ENCODE data around the gene CD300LD.

Gene CD300LD

GRCh38 chr17:74549343-74549742, 42.7 kb downstream of the CD300LD start:
- H3K4me3 ChIP-seq (ENCODE audit: low read depth, low read length), result no peak overlapping the region
- H3K14ac ChIP-seq (ENCODE audit: low read length), result no peak overlapping the region
- WGBS (ENCODE audit: extremely low coverage, insufficient coverage, insufficient read length), result no CpG with 5 or more reads among the region's 7 CpGs

GRCh38 chr17:74547736-74548135, 44.3 kb downstream of the CD300LD start:
- H3K14ac ChIP-seq (ENCODE audit: low read length), result no peak overlapping the region
- WGBS (ENCODE audit: extremely low coverage, insufficient coverage, insufficient read length), result no CpG with 5 or more reads among the region's 3 CpGs
- H4K8ac ChIP-seq (ENCODE audit: low read depth, low read length), result no peak overlapping the region

More at GRCh38 chr17:74549343-74549742, 42.7 kb downstream of the CD300LD start:
- no peaks in the 10 kb centered on the region for H3K27me3 ChIP-seq (ENCODE audit: insufficient read depth, low read length)
- no peak overlapping the region for H2AK5ac ChIP-seq (ENCODE audit: low read length)
- no peak overlapping the region for H4K91ac ChIP-seq (ENCODE audit: low read depth, low read length)
- no peak overlapping the region for H3K4ac ChIP-seq (ENCODE audit: low read depth, low read length)
- H2BK120ac ChIP-seq (ENCODE audit: insufficient read depth, low read length, poor library complexity), result no peak overlapping the region
- H4K12ac ChIP-seq (ENCODE audit: low read depth, low read length), result no peak overlapping the region
- no peaks in the 10 kb centered on the region for H3K36me3 ChIP-seq (ENCODE audit: control insufficient read depth in 1 of 2, insufficient read depth in 2 of 2, low read length in 2 of 2)
- H3K4me2 ChIP-seq (ENCODE audit: low read length), result no peak overlapping the region
- H3K4me1 ChIP-seq (ENCODE audit: control insufficient read depth in 1 of 2, insufficient read depth in 2 of 2, low read length in 2 of 2), result no peaks in the 10 kb centered on the region
- no peak overlapping the region for H2AFZ ChIP-seq (ENCODE audit: insufficient read depth, low read length, poor library complexity)
- no peak overlapping the region for H2BK5ac ChIP-seq (ENCODE audit: low read depth, low read length, poor library complexity)
- no peaks in the 10 kb centered on the region for H3K79me1 ChIP-seq (ENCODE audit: low read length)
- no peaks in the 10 kb centered on the region for H3K9me3 ChIP-seq (ENCODE audit: insufficient read depth, low read depth, low read length)
- no peak overlapping the region for H4K8ac ChIP-seq (ENCODE audit: low read depth, low read length)
- no peaks in the 10 kb centered on the region for H3K79me2 ChIP-seq (ENCODE audit: control insufficient read depth, insufficient read depth, low read length, poor library complexity)
- no peak overlapping the region for H2BK12ac ChIP-seq (ENCODE audit: low read length)
- no peak overlapping the region for H3K18ac ChIP-seq (ENCODE audit: low read length)
- no peak overlapping the region for H3K9ac ChIP-seq (ENCODE audit: low read length)
- no peak overlapping the region for H3K23ac ChIP-seq (ENCODE audit: low read length)
- no peak for DNase-seq
- H3K27ac ChIP-seq (ENCODE audit: low read depth, low read length), result no peak overlapping the region

GRCh38 chr17:74547264-74547663, 44.8 kb downstream of the CD300LD start:
- no peak overlapping the region for H3K18ac ChIP-seq (ENCODE audit: low read length)
- no peaks in the 10 kb centered on the region for H3K36me3 ChIP-seq (ENCODE audit: control insufficient read depth in 1 of 2, insufficient read depth in 2 of 2, low read length in 2 of 2)
- H3K9ac ChIP-seq (ENCODE audit: low read length), result no peak overlapping the region
- H4K12ac ChIP-seq (ENCODE audit: low read depth, low read length), result no peak overlapping the region
- H3K79me1 ChIP-seq (ENCODE audit: low read length), result no peaks in the 10 kb centered on the region
- WGBS (ENCODE audit: extremely low coverage, insufficient coverage, insufficient read length), result no CpG with 5 or more reads among the region's 7 CpGs
- DNase-seq, result no peak
- no peaks in the 10 kb centered on the region for H3K9me3 ChIP-seq (ENCODE audit: insufficient read depth, low read depth, low read length)
- no peak overlapping the region for H2BK12ac ChIP-seq (ENCODE audit: low read length)
- no peak overlapping the region for H3K14ac ChIP-seq (ENCODE audit: low read length)
- no peak overlapping the region for H3K4me3 ChIP-seq (ENCODE audit: low read depth, low read length)
- no peak overlapping the region for H3K4ac ChIP-seq (ENCODE audit: low read depth, low read length)
- no peaks in the 10 kb centered on the region for H3K4me1 ChIP-seq (ENCODE audit: control insufficient read depth in 1 of 2, insufficient read depth in 2 of 2, low read length in 2 of 2)
- H2AFZ ChIP-seq (ENCODE audit: insufficient read depth, low read length, poor library complexity), result no peak overlapping the region
- H3K4me2 ChIP-seq (ENCODE audit: low read length), result no peak overlapping the region
- H3K27me3 ChIP-seq (ENCODE audit: insufficient read depth, low read length), result no peaks in the 10 kb centered on the region
- no peaks in the 10 kb centered on the region for H3K79me2 ChIP-seq (ENCODE audit: control insufficient read depth, insufficient read depth, low read length, poor library complexity)
- no peak overlapping the region for H2AK5ac ChIP-seq (ENCODE audit: low read length)
- H2BK120ac ChIP-seq (ENCODE audit: insufficient read depth, low read length, poor library complexity), result no peak overlapping the region
- H3K23ac ChIP-seq (ENCODE audit: low read length), result no peak overlapping the region
- no peak overlapping the region for H4K8ac ChIP-seq (ENCODE audit: low read depth, low read length)
- no peak overlapping the region for H4K91ac ChIP-seq (ENCODE audit: low read depth, low read length)
- H2BK5ac ChIP-seq (ENCODE audit: low read depth, low read length, poor library complexity), result no peak overlapping the region
- H3K27ac ChIP-seq (ENCODE audit: low read depth, low read length), result no peak overlapping the region

More at GRCh38 chr17:74547736-74548135, 44.3 kb downstream of the CD300LD start:
- no peaks in the 10 kb centered on the region for H3K79me1 ChIP-seq (ENCODE audit: low read length)
- H2BK5ac ChIP-seq (ENCODE audit: low read depth, low read length, poor library complexity), result no peak overlapping the region
- H3K9ac ChIP-seq (ENCODE audit: low read length), result no peak overlapping the region
- no peak overlapping the region for H2AK5ac ChIP-seq (ENCODE audit: low read length)
- H3K4ac ChIP-seq (ENCODE audit: low read depth, low read length), result no peak overlapping the region
- DNase-seq, result no peak
- no peak overlapping the region for H3K27ac ChIP-seq (ENCODE audit: low read depth, low read length)
- H4K91ac ChIP-seq (ENCODE audit: low read depth, low read length), result no peak overlapping the region
- no peaks in the 10 kb centered on the region for H3K9me3 ChIP-seq (ENCODE audit: insufficient read depth, low read depth, low read length)
- H4K12ac ChIP-seq (ENCODE audit: low read depth, low read length), result no peak overlapping the region
- H3K4me1 ChIP-seq (ENCODE audit: control insufficient read depth in 1 of 2, insufficient read depth in 2 of 2, low read length in 2 of 2), result no peaks in the 10 kb centered on the region
- no peaks in the 10 kb centered on the region for H3K79me2 ChIP-seq (ENCODE audit: control insufficient read depth, insufficient read depth, low read length, poor library complexity)
- no peak overlapping the region for H2AFZ ChIP-seq (ENCODE audit: insufficient read depth, low read length, poor library complexity)
- no peaks in the 10 kb centered on the region for H3K36me3 ChIP-seq (ENCODE audit: control insufficient read depth in 1 of 2, insufficient read depth in 2 of 2, low read length in 2 of 2)
- H2BK120ac ChIP-seq (ENCODE audit: insufficient read depth, low read length, poor library complexity), result no peak overlapping the region
- no peaks in the 10 kb centered on the region for H3K27me3 ChIP-seq (ENCODE audit: insufficient read depth, low read length)
- no peak overlapping the region for H3K23ac ChIP-seq (ENCODE audit: low read length)
- H3K4me2 ChIP-seq (ENCODE audit: low read length), result no peak overlapping the region
- H2BK12ac ChIP-seq (ENCODE audit: low read length), result no peak overlapping the region
- no peak overlapping the region for H3K18ac ChIP-seq (ENCODE audit: low read length)
- H3K4me3 ChIP-seq (ENCODE audit: low read depth, low read length), result no peak overlapping the region

GRCh38 chr17:74546586-74546985, 45.5 kb downstream of the CD300LD start:
- no peak overlapping the region for H4K12ac ChIP-seq (ENCODE audit: low read depth, low read length)
- no peak overlapping the region for H3K14ac ChIP-seq (ENCODE audit: low read length)
- no peaks in the 10 kb centered on the region for H3K36me3 ChIP-seq (ENCODE audit: control insufficient read depth in 1 of 2, insufficient read depth in 2 of 2, low read length in 2 of 2)
- no peak overlapping the region for H4K91ac ChIP-seq (ENCODE audit: low read depth, low read length)
- H3K9ac ChIP-seq (ENCODE audit: low read length), result no peak overlapping the region
- no peaks in the 10 kb centered on the region for H3K4me1 ChIP-seq (ENCODE audit: control insufficient read depth in 1 of 2, insufficient read depth in 2 of 2, low read length in 2 of 2)
- no CpG with 5 or more reads among the region's 7 CpGs for WGBS (ENCODE audit: extremely low coverage, insufficient coverage, insufficient read length)
- no peak overlapping the region for H3K4me3 ChIP-seq (ENCODE audit: low read depth, low read length)
- no peak overlapping the region for H2AK5ac ChIP-seq (ENCODE audit: low read length)
- H3K4ac ChIP-seq (ENCODE audit: low read depth, low read length), result no peak overlapping the region
- H3K79me2 ChIP-seq (ENCODE audit: control insufficient read depth, insufficient read depth, low read length, poor library complexity), result no peaks in the 10 kb centered on the region
- H2BK5ac ChIP-seq (ENCODE audit: low read depth, low read length, poor library complexity), result no peak overlapping the region
- H2AFZ ChIP-seq (ENCODE audit: insufficient read depth, low read length, poor library complexity), result no peak overlapping the region
- no peak overlapping the region for H4K8ac ChIP-seq (ENCODE audit: low read depth, low read length)
- H3K27me3 ChIP-seq (ENCODE audit: insufficient read depth, low read length), result no peaks in the 10 kb centered on the region
- H2BK12ac ChIP-seq (ENCODE audit: low read length), result no peak overlapping the region
- H3K18ac ChIP-seq (ENCODE audit: low read length), result no peak overlapping the region
- H3K27ac ChIP-seq (ENCODE audit: low read depth, low read length), result no peak overlapping the region
- DNase-seq, result no peak
- no peaks in the 10 kb centered on the region for H3K79me1 ChIP-seq (ENCODE audit: low read length)
- H2BK120ac ChIP-seq (ENCODE audit: insufficient read depth, low read length, poor library complexity), result no peak overlapping the region
- no peaks in the 10 kb centered on the region for H3K9me3 ChIP-seq (ENCODE audit: insufficient read depth, low read depth, low read length)
- H3K23ac ChIP-seq (ENCODE audit: low read length), result no peak overlapping the region
- H3K4me2 ChIP-seq (ENCODE audit: low read length), result no peak overlapping the region

All from trophoblast cell (in vitro differentiated cells and primary cell).